Fibroblast of the aortic adventitia (primary cell): ENCODE measurements around the gene LMX1A. TPM values are rescaled to one million over a fixed set of nuclear protein-coding genes. Genes with fewer than 3 reads are reported as not detected.

ENCODE experiments used
- DNase-seq: peaks from one replicate; pipeline ENCODE4 v3.0.0-alpha.2; 2010; ENCODE audit warnings: low read depth
- H3K4me3 ChIP-seq: 2 replicates; pipeline ENCODE4 v1.5.1; 2011; ENCODE audit warnings: low read depth, mild to moderate bottlenecking, control low read depth, low read length, moderate library complexity
- total RNA-seq: library from RNA; depleted of rRNA; stranded (reverse); fragments of >200 nt; gene quantifications from 2 replicates; pipeline ENCODE4 v1.2.3, GENCODE V29; 2012; ENCODE audit warnings: low replicate concordance
- TF ChIP-seq, protein P1 (sequence below): IDR thresholded peaks from 2 replicates; pipeline ENCODE4 v1.5.1; 2011; ENCODE audit warnings: mild to moderate bottlenecking, low read length, control low read depth, inconsistent platforms; ENCODE audit not compliant: insufficient read depth

Gene LMX1A
- total RNA-seq, 1 donor, result not detected

DNA sequence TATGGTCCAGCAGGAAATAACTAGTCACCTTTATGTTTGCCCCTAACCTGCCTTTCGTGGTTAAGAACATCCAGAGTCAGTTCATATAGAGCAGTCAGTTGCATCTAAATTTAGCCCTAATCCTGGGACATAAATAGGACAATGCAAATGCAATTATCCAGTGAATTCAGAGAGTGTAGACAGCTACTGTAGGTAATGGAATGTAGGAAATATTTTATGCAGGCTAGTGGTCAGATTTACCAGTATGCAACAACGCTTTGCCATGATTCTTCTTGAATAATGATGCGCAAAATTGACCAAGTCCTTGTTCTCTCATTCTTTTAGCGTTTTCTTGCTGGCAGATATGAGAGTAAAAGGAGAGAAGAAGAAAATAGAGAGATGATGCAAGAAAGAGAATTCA lies 165.4 kb downstream of the LMX1A start:
- no peak for DNase-seq
- TF ChIP-seq, protein P1, sequence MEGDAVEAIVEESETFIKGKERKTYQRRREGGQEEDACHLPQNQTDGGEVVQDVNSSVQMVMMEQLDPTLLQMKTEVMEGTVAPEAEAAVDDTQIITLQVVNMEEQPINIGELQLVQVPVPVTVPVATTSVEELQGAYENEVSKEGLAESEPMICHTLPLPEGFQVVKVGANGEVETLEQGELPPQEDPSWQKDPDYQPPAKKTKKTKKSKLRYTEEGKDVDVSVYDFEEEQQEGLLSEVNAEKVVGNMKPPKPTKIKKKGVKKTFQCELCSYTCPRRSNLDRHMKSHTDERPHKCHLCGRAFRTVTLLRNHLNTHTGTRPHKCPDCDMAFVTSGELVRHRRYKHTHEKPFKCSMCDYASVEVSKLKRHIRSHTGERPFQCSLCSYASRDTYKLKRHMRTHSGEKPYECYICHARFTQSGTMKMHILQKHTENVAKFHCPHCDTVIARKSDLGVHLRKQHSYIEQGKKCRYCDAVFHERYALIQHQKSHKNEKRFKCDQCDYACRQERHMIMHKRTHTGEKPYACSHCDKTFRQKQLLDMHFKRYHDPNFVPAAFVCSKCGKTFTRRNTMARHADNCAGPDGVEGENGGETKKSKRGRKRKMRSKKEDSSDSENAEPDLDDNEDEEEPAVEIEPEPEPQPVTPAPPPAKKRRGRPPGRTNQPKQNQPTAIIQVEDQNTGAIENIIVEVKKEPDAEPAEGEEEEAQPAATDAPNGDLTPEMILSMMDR, result no peak
- H3K4me3 ChIP-seq, result no peak overlapping the region

DNA sequence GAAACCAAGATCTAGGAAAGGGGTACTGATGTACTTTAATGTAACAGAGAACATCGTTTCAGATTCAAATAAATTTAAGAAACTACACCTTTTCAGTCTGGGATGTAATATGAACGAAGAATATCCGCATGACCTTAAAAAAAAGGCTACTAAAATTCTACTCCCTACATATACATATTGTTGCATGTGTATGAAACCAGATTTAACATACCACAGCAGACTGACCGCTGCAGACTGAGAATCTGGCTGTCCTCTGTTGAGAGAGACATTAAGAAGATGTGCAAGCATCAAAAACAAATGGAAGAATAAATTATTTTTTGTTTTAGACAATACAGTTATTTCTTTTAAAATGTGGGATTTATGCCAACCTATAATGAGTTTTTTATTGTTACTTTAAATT lies 166.6 kb downstream of the LMX1A start:
- TF ChIP-seq, protein P1, result no peak
- H3K4me3 ChIP-seq, result no peak overlapping the region
- DNase-seq, result no peak

DNA sequence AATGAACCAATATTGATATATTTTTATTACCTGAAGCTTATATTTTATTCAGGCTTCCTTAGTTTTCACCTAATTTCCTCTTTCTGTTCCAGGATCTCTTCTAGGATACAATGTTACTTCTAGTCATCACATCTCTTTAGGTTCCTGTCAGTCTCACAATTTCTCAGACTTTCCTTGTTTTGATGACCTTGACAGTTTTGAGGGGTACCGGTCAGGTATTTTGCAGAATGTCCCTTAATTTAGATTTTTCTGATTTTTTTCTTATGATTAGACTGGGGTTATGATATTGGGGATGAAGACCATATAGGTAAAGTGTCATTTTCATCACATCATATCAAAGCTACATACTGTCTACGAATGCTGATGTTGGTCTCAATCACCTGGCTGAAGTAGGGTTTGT lies 167.5 kb downstream of the LMX1A start:
- no peak for DNase-seq
- TF ChIP-seq, protein P1, result no peak
- H3K4me3 ChIP-seq, result no peak overlapping the region

DNA sequence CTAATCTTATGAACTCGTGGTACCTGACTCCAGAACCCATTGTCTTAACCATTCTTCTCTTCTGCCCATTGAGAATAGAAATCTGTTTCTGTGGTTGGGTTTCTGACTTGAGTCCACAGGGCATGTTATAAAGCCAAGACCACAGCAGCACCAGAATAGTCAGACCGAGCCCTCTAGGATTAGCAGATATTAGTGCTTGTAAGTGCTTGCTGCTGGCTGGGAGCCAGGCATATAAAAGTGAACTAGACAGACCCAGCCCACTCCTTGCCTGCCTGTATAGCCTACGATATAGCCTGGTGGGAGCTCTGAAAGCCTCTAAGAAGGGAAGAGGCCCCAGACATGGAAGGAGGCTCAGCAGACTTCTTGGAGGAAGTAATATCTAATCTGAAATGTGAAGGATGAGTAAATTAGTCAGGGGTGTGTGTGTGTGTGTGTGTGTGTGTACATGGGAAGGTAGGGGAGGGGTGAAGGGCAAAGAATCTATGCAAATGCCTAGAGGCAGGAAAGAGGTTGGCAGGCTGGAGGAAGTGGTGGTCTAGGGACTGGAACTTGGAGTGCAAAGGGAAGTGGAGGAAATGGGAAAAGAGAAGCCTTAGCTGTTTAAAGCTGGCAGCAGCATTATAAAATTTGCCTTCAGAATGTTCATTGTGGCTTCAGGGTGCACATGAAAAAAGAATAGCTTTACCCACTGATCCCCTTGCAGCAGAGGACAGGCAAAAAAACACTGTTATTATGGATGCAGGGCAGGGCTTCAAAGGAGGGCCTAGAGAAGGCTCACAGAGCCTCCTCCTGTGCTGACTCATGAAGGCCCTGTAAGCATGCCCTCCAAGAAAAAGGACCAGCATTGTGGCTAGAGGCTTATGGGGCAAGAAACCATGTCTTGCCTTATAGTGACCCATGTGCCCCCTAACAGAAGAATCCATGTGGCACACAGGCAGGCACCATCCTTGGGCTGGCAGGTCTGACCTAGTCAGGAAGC lies 169.2 kb downstream of the LMX1A start:
- DNase-seq, result no peak
- TF ChIP-seq, protein P1, result no peak

DNA sequence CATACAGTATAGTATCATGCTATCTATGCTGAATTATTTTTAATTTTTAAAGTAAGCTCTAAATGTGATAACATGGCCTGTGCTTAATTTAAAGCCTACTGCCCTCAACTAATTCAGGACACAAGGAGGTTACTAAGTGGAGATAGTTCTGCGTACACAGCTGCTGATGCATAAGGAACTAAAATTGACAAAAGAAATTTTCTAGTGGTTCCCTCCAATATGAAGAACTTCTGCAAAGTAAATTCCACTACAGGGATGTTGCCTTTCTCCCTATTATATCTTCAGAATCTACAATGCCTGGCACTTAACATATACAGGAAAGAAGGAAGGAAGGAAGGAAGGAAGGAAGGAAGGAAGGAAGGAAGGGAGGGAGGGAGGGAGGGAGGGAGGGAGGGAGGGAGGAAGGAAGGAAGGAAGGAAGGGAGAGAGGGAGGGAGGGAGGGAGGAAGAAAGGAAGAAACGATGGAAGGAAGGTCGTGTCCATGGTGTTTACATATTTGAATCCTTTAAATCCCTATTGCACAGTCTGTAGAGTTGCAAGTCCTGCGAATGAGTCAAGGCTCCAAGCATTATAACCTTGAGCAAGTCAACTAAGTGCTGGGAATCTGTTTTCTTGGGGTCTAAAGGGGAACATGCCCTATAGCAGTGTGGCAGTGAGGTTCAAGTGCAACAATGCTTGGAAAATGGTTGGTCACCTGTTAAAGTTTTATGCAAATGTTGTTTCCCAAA lies 171.2 kb downstream of the LMX1A start:
- TF ChIP-seq, protein P1, result no peak
- no peak for DNase-seq
- H3K4me3 ChIP-seq, result no peak overlapping the region

More for the DNA sequence above, 169.2 kb downstream of the LMX1A start:
- H3K4me3 ChIP-seq, result no peak overlapping the region

DNA sequence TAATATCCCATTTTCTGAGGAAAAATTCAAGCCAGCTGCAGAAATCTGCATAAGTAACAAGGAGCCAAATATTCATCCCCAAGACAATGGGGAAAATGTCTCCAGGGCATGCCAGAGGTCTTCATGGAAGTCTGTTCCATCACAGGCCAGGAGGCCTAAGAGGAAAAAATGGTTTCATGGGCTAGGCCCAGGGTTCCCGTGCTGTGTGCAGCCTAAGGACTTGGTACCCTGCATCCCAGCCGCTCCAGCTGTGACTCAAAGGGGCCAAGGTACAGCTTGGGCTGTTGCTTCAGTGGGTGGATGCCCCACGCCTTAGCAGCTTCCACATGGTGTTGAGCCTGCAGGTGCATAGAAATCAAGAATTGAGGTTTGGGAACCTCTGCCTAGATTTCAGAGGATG lies 173.5 kb downstream of the LMX1A start:
- TF ChIP-seq, protein P1, result no peak
- H3K4me3 ChIP-seq, result no peak overlapping the region
- no peak for DNase-seq
